Liver (tissue), 9 donors: ENCODE data around the gene TP63. TPM values are rescaled to one million over a fixed set of nuclear protein-coding genes. Genes with fewer than 3 reads are reported as not detected.

Experiments
- DNase-seq: peaks from one replicate; pipeline ENCODE4 v3.0.0-alpha.2; 2017; ENCODE audit warnings: low spot score
- H3K27ac ChIP-seq, 2 donors: one replicate each; pipeline ENCODE4 v1.7.0; 2013; ENCODE audit warnings: inconsistent platforms in 2 of 2, low read length in 2 of 2, control low read depth in 1 of 2, low read depth in 1 of 2, mild to moderate bottlenecking in 1 of 2
- H3K27me3 ChIP-seq, 4 donors: one replicate each; pipeline versions ENCODE4 v1.6.1 to v1.7.0; 2013; ENCODE audit warnings: low read length in 3 of 4, inconsistent platforms in 1 of 4, mild to moderate bottlenecking in 1 of 4, moderate library complexity in 1 of 4; ENCODE audit not compliant: control insufficient read depth in 4 of 4, insufficient read depth in 4 of 4
- H3K36me3 ChIP-seq, 4 donors: one replicate each; pipeline versions ENCODE4 v1.6.1 to v1.7.0; 2013; ENCODE audit warnings: low read length in 3 of 4, mild to moderate bottlenecking in 3 of 4, low read depth in 1 of 4, moderate library complexity in 1 of 4; ENCODE audit not compliant: control insufficient read depth in 4 of 4, insufficient read depth in 3 of 4
- H3K4me1 ChIP-seq, 4 donors: one replicate each; pipeline versions ENCODE4 v1.6.1 to v1.7.0; 2013; ENCODE audit warnings: low read length in 3 of 4, mild to moderate bottlenecking in 3 of 4, moderate library complexity in 1 of 4; ENCODE audit not compliant: control insufficient read depth in 4 of 4, insufficient read depth in 4 of 4
- H3K4me3 ChIP-seq, 3 donors: one replicate each; pipeline versions ENCODE4 v1.6.1 to v1.7.0; 2013; ENCODE audit warnings: low read length in 3 of 3, control low read depth in 1 of 3, low read depth in 1 of 3, mild to moderate bottlenecking in 1 of 3
- H3K9ac ChIP-seq, 2 donors: one replicate each; pipeline ENCODE4 v1.7.0; 2013; ENCODE audit warnings: low read length in 2 of 2, mild to moderate bottlenecking in 2 of 2, moderate library complexity in 2 of 2, control low read depth in 1 of 2, low read depth in 1 of 2
- H3K9me3 ChIP-seq, 4 donors: one replicate each; pipeline versions ENCODE4 v1.6.1 to v1.7.0; 2013; ENCODE audit warnings: low read length in 3 of 4; ENCODE audit not compliant: control insufficient read depth in 4 of 4
- EGR1 ChIP-seq, 2 donors: IDR thresholded peaks; 2 replicates each; pipeline ENCODE4 v1.6.1; 2016 to 2018; ENCODE audit warnings: antibody characterized with exemption in 2 of 2, low read depth in 2 of 2
- FOXA1 ChIP-seq: IDR thresholded peaks from 2 replicates; pipeline ENCODE4 v1.6.1; 2016; ENCODE audit warnings: antibody characterized with exemption
- FOXA2 ChIP-seq: IDR thresholded peaks from 2 replicates; pipeline ENCODE4 v1.6.1; 2016; ENCODE audit warnings: antibody characterized with exemption
- GABPA ChIP-seq, 2 donors: IDR thresholded peaks in 1 of 2; conservative IDR thresholded peaks in 1 of 2; 2 replicates each; pipeline ENCODE4 v1.6.1; 2016; ENCODE audit warnings: antibody characterized with exemption in 2 of 2, mild to moderate bottlenecking in 1 of 2, moderate library complexity in 1 of 2
- HNF4A ChIP-seq, 2 donors: conservative IDR thresholded peaks; 2 replicates each; pipeline ENCODE4 v1.6.1; 2016; ENCODE audit warnings: antibody characterized with exemption in 2 of 2, mild to moderate bottlenecking in 2 of 2
- HNF4G ChIP-seq: IDR thresholded peaks from 2 replicates; pipeline ENCODE4 v1.6.1; 2016; ENCODE audit warnings: antibody characterized with exemption
- JUND ChIP-seq, 2 donors: IDR thresholded peaks; 2 replicates each; pipeline ENCODE4 v1.6.1; 2016; ENCODE audit warnings: antibody characterized with exemption in 2 of 2
- NR2F2 ChIP-seq: IDR thresholded peaks from 2 replicates; pipeline ENCODE4 v1.6.1; 2016; ENCODE audit warnings: antibody characterized with exemption
- RAD21 ChIP-seq, 2 donors: IDR thresholded peaks; 2 replicates each; pipeline ENCODE4 v1.6.1; 2016; ENCODE audit warnings: antibody characterized with exemption in 2 of 2, mild to moderate bottlenecking in 2 of 2
- RXRA ChIP-seq, 2 donors: IDR thresholded peaks; 2 replicates each; pipeline ENCODE4 v1.6.1; 2017 to 2018; ENCODE audit warnings: antibody characterized with exemption in 2 of 2, mild to moderate bottlenecking in 1 of 2
- SP1 ChIP-seq: IDR thresholded peaks from 2 replicates; pipeline ENCODE4 v1.6.1; 2018; ENCODE audit warnings: antibody characterized with exemption, mild to moderate bottlenecking
- TAF1 ChIP-seq: conservative IDR thresholded peaks from 2 replicates; pipeline ENCODE4 v1.6.1; 2016; ENCODE audit warnings: antibody characterized with exemption, mild to moderate bottlenecking
- WGBS: extraction: QIAGEN DNeasy Blood & Tissue Kit; methylation state at CpG from one replicate; pipeline ENCODE4 v1.1.7; 2013; 5-methylcytosine and 5-hydroxymethylcytosine counted together
- polyA plus RNA-seq, 2 donors: library from polyadenylated mRNA; stranded (reverse) in 1 of 2; unstranded in 1 of 2; fragments of 200-250 nt in 1 of 2; fragments of >200 nt in 1 of 2; fragmentation: Nextera tagmentation in 1 of 2; extraction: Ambion mirVana in 1 of 2; gene quantifications; one replicate each; pipeline versions ENCODE4 v1.2.1 to v1.2.3, GENCODE V29; 2013 to 2015
- total RNA-seq, 2 donors: library from RNA; depleted of rRNA; stranded (reverse); fragments of >200 nt; gene quantifications; one replicate each; pipeline ENCODE4 v1.2.3, GENCODE V29; 2014
- TF ChIP-seq, protein P1 (sequence below): IDR thresholded peaks from 2 replicates; pipeline ENCODE4 v1.6.1; 2016; ENCODE audit warnings: antibody characterized with exemption
- TF ChIP-seq, protein P2 (sequence below): IDR thresholded peaks from 2 replicates; pipeline ENCODE4 v1.6.1; 2016; ENCODE audit warnings: antibody characterized with exemption
- TF ChIP-seq, protein P3 (sequence below): fragments of 150-350 bp; IDR thresholded peaks from 2 replicates; pipeline ENCODE4 v1.5.1; 2017; ENCODE audit warnings: improper control_type of control experiment, low read depth, low read length; ENCODE audit not compliant: missing input control
- TF ChIP-seq, protein P4 (sequence below): IDR thresholded peaks from 2 replicates; pipeline ENCODE4 v1.6.1; 2016; ENCODE audit warnings: antibody characterized with exemption
- TF ChIP-seq, protein P5 (sequence below): IDR thresholded peaks from 2 replicates; pipeline ENCODE4 v1.6.1; 2016; ENCODE audit warnings: antibody characterized with exemption, mild to moderate bottlenecking
- donor health status: healthy.
- donor health status: healthy.
- donor health status: healthy.
- donor health status: healthy.
- donor health status: healthy.

Gene TP63
- total and polyA plus RNA-seq, 4 donors: under 0.01 to 0.08 (median 0.05) TPM; not detected in 1

DNA sequence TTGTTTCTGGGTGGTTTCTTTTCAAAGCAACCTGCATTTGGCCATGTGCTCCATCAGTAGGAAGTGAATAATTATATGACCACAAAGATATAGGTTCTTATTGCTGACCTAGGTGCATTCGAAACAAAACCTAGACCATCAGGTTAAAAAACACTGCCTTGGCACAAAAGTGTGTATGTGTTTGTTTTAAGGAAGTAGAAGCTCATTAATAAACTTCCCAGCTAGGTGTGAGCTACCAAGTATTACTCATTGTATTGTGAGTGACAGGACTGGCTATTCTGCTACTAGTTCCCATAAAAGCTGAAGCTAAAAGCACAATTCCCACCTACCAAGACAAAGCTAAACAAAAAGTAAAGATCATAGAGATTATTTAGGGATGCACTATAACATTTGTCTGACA lies 168.2 kb downstream of the TP63 start:
- no peak overlapping the region for H3K9ac ChIP-seq
- WGBS: 78% methylated on average over 1 of the region's 1 CpG
- TF ChIP-seq, protein P1, sequence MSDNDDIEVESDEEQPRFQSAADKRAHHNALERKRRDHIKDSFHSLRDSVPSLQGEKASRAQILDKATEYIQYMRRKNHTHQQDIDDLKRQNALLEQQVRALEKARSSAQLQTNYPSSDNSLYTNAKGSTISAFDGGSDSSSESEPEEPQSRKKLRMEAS: no peak
- TF ChIP-seq EGR1 (IDR thresholded peaks at IDR 0.05; ENCODE audit: low read depth in 2 of 2): no peak
- TF ChIP-seq, protein P2, sequence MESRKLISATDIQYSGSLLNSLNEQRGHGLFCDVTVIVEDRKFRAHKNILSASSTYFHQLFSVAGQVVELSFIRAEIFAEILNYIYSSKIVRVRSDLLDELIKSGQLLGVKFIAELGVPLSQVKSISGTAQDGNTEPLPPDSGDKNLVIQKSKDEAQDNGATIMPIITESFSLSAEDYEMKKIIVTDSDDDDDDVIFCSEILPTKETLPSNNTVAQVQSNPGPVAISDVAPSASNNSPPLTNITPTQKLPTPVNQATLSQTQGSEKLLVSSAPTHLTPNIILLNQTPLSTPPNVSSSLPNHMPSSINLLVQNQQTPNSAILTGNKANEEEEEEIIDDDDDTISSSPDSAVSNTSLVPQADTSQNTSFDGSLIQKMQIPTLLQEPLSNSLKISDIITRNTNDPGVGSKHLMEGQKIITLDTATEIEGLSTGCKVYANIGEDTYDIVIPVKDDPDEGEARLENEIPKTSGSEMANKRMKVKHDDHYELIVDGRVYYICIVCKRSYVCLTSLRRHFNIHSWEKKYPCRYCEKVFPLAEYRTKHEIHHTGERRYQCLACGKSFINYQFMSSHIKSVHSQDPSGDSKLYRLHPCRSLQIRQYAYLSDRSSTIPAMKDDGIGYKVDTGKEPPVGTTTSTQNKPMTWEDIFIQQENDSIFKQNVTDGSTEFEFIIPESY: no peak
- no peaks in the 10 kb centered on the region for H3K36me3 ChIP-seq
- H3K4me3 ChIP-seq: no peak overlapping the region
- H3K9me3 ChIP-seq: no peaks in the 10 kb centered on the region
- H3K27me3 ChIP-seq: no peaks in the 10 kb centered on the region
- DNase-seq: no peak
- no peak overlapping the region for H3K27ac ChIP-seq
- no peaks in the 10 kb centered on the region for H3K4me1 ChIP-seq

DNA sequence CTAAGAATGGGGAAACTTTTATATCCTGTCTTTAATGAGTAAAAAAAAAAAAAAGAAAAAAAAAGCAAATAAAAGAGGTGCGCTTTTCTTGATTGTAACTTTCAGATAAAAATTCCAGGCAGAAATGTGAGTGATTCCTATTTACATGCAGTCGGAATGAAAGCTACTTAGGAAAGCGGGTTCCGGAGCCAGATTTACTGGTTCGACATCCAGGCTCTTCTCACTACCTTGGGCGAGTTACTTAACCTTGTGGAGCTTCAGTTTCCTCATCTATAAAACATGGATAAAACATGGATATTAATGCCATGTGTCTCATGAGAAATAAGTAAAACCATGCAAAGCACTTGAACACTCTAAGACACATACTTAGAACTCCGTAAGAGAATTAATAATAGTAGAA lies 169.2 kb downstream of the TP63 start:
- no peak overlapping the region for H3K4me3 ChIP-seq
- H3K36me3 ChIP-seq: no peaks in the 10 kb centered on the region
- WGBS: 96% methylated on average over 7 of the region's 7 CpGs
- H3K27me3 ChIP-seq: no peaks in the 10 kb centered on the region
- H3K9ac ChIP-seq: no peak overlapping the region
- no peak for DNase-seq
- no peaks in the 10 kb centered on the region for H3K4me1 ChIP-seq
- H3K9me3 ChIP-seq: no peaks in the 10 kb centered on the region
- H3K27ac ChIP-seq: no peak overlapping the region
- no peak for TF ChIP-seq TAF1
- TF ChIP-seq SP1: no peak
- no peak for TF ChIP-seq GABPA (IDR thresholded peaks at IDR 0.05 in 1 of 2, conservative IDR thresholded peaks at IDR 0.05 in 1 of 2)
- TF ChIP-seq, protein P3, sequence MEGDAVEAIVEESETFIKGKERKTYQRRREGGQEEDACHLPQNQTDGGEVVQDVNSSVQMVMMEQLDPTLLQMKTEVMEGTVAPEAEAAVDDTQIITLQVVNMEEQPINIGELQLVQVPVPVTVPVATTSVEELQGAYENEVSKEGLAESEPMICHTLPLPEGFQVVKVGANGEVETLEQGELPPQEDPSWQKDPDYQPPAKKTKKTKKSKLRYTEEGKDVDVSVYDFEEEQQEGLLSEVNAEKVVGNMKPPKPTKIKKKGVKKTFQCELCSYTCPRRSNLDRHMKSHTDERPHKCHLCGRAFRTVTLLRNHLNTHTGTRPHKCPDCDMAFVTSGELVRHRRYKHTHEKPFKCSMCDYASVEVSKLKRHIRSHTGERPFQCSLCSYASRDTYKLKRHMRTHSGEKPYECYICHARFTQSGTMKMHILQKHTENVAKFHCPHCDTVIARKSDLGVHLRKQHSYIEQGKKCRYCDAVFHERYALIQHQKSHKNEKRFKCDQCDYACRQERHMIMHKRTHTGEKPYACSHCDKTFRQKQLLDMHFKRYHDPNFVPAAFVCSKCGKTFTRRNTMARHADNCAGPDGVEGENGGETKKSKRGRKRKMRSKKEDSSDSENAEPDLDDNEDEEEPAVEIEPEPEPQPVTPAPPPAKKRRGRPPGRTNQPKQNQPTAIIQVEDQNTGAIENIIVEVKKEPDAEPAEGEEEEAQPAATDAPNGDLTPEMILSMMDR: no peak
- no peak for TF ChIP-seq HNF4G
- TF ChIP-seq, protein P4, sequence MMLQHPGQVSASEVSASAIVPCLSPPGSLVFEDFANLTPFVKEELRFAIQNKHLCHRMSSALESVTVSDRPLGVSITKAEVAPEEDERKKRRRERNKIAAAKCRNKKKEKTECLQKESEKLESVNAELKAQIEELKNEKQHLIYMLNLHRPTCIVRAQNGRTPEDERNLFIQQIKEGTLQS: no peak
- TF ChIP-seq, protein P5, sequence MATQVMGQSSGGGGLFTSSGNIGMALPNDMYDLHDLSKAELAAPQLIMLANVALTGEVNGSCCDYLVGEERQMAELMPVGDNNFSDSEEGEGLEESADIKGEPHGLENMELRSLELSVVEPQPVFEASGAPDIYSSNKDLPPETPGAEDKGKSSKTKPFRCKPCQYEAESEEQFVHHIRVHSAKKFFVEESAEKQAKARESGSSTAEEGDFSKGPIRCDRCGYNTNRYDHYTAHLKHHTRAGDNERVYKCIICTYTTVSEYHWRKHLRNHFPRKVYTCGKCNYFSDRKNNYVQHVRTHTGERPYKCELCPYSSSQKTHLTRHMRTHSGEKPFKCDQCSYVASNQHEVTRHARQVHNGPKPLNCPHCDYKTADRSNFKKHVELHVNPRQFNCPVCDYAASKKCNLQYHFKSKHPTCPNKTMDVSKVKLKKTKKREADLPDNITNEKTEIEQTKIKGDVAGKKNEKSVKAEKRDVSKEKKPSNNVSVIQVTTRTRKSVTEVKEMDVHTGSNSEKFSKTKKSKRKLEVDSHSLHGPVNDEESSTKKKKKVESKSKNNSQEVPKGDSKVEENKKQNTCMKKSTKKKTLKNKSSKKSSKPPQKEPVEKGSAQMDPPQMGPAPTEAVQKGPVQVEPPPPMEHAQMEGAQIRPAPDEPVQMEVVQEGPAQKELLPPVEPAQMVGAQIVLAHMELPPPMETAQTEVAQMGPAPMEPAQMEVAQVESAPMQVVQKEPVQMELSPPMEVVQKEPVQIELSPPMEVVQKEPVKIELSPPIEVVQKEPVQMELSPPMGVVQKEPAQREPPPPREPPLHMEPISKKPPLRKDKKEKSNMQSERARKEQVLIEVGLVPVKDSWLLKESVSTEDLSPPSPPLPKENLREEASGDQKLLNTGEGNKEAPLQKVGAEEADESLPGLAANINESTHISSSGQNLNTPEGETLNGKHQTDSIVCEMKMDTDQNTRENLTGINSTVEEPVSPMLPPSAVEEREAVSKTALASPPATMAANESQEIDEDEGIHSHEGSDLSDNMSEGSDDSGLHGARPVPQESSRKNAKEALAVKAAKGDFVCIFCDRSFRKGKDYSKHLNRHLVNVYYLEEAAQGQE: no peak
- TF ChIP-seq, protein P2: no peak
- TF ChIP-seq NR2F2: no peak
- no peak for TF ChIP-seq RXRA (IDR thresholded peaks at IDR 0.05)
- TF ChIP-seq HNF4A (conservative IDR thresholded peaks at IDR 0.05): no peak
- TF ChIP-seq FOXA2: no peak
- TF ChIP-seq, protein P1: no peak
- TF ChIP-seq RAD21 (IDR thresholded peaks at IDR 0.05): no peak
- TF ChIP-seq JUND (IDR thresholded peaks at IDR 0.05): no peak
- no peak for TF ChIP-seq EGR1 (IDR thresholded peaks at IDR 0.05; ENCODE audit: low read depth in 2 of 2)
- TF ChIP-seq FOXA1: no peak
